K562 (cell line): Measurements from ENCODE around the gene OLIG2.

ENCODE experiments used
- BCOR ChIP-seq: fragments of 450-650 bp; IDR thresholded peaks from 2 replicates; pipeline ENCODE4 v1.6.1; 2016
- CAMTA2 ChIP-seq: fragments of 250-450 bp; sonication (Bioruptor Pico); conservative IDR thresholded peaks from 2 replicates; pipeline ENCODE4 v1.5.1; 2022
- CBFB ChIP-seq: sonication (generic); formaldehyde crosslinking; IDR thresholded peaks from 2 replicates; pipeline ENCODE4 v1.4.0; 2020; ENCODE audit warnings: mild to moderate bottlenecking, missing genetic modification reagents
- CTCF ChIP-seq, 3 experiments: IDR thresholded peaks in 2 of 3; conservative IDR thresholded peaks in 1 of 3; 2 replicates each; pipeline ENCODE4 v1.5.1; 2011 to 2012; ENCODE audit warnings: low read length in 3 of 3, mild to moderate bottlenecking in 3 of 3, control low read depth in 2 of 3, improper control_type of control experiment in 1 of 3, inconsistent platforms in 1 of 3, low read depth in 1 of 3, mixed read lengths in 1 of 3, moderate library complexity in 1 of 3; ENCODE audit not compliant: insufficient read depth in 2 of 3
- ELK3 ChIP-seq: fragments of 450-650 bp; formaldehyde crosslinking; IDR thresholded peaks from 2 replicates; pipeline ENCODE4 v1.4.0; 2020; ENCODE audit warnings: mild to moderate bottlenecking
- ESRRA ChIP-seq: fragments of 450-650 bp; IDR thresholded peaks from 2 replicates; pipeline ENCODE4 v1.6.1; 2014; ENCODE audit warnings: low read depth, mild to moderate bottlenecking, moderate library complexity, borderline replicate concordance
- HDAC6 ChIP-seq: IDR thresholded peaks from 2 replicates; pipeline ENCODE4 v1.6.1; 2012; ENCODE audit warnings: low read depth, mild to moderate bottlenecking, control low read depth, inconsistent platforms, low read length, moderate library complexity
- MTF1 ChIP-seq: fragments of 250-450 bp; sonication (Bioruptor Pico); IDR thresholded peaks from 2 replicates; pipeline ENCODE4 v1.9.0; 2021; ENCODE audit warnings: moderate library complexity, mild to moderate bottlenecking, inconsistent platforms, borderline replicate concordance
- NFIC ChIP-seq: fragments of 450-650 bp; IDR thresholded peaks from 2 replicates; pipeline ENCODE4 v1.6.1; 2017; ENCODE audit warnings: mild to moderate bottlenecking, inconsistent platforms
- ZKSCAN8 ChIP-seq: fragments of 200-800 bp; sonication (Bioruptor generic); IDR thresholded peaks from 2 replicates; pipeline ENCODE4 v1.6.1; 2016; ENCODE audit warnings: missing genetic modification characterization, missing compliant biosample characterization
- ZNF263 ChIP-seq: sonication (generic); formaldehyde crosslinking; IDR thresholded peaks from 2 replicates; pipeline ENCODE4 v1.8.0; 2022; ENCODE audit warnings: mild to moderate bottlenecking, missing genetic modification reagents, borderline replicate concordance
- ZNF551 ChIP-seq: fragments of 250-450 bp; sonication (Bioruptor Pico); IDR thresholded peaks from 2 replicates; pipeline ENCODE4 v1.5.0; 2021; ENCODE audit warnings: mild to moderate bottlenecking, moderate library complexity

DNA sequence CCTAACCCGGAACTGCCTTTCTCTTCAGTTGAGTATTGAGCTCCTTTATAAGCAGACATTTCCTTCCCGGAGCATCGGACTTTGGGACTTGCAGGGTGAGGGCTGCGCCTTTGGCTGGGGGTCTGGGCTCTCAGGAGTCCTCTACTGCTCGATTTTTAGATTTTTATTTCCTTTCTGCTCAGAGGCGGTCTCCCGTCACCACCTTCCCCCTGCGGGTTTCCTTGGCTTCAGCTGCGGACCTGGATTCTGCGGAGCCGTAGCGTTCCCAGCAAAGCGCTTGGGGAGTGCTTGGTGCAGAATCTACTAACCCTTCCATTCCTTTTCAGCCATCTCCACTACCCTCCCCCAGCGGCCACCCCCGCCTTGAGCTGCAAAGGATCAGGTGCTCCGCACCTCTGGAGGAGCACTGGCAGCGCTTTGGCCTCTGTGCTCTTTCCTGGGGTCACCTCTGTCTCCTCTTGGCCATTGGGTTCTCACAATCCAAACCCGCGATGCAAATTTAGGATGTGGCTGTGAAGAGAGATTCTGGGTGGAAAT, 3.7 kb downstream of the OLIG2 start:
- no peak for TF ChIP-seq CBFB (CRISPR knock-in tag)
- TF ChIP-seq ZNF263 (CRISPR knock-in tag), result no peak
- no peak for TF ChIP-seq HDAC6
- no peak for TF ChIP-seq NFIC
- no peak for TF ChIP-seq ZNF551 (CRISPR knock-in tag)
- no peak for TF ChIP-seq MTF1
- no peak for TF ChIP-seq CTCF (IDR thresholded peaks at IDR 0.05 in 2 of 3, conservative IDR thresholded peaks at IDR 0.05 in 1 of 3; ENCODE audit: insufficient read depth in 2 of 3, low read depth in 1 of 3, low read length in 3 of 3)
- no peak for TF ChIP-seq CAMTA2 (CRISPR knock-in tag)
- TF ChIP-seq ZKSCAN8, result no peak
- no peak for TF ChIP-seq ELK3
- TF ChIP-seq ESRRA, result no peak
- TF ChIP-seq BCOR, result no peak
